Measurements from ENCODE around the gene PPP2R5C. TPM values are rescaled to one million over a fixed set of nuclear protein-coding genes. Genes with fewer than 3 reads are reported as not detected.

PPP2R5C gene
- total and polyA plus RNA-seq, 2 of the 8 experiments (the other 6 are each of a cell fraction or from before 2014, with no cell fraction given), result 49.6 to 95.9 TPM

GRCh38 chr14:101958418-101959180, 197.1 kb downstream of the PPP2R5C start (continued):
- no peak for TF ChIP-seq ATF2 (IDR thresholded peaks at IDR 0.05; ENCODE audit: low read length)
- no peak for TF ChIP-seq JUND (IDR thresholded peaks at IDR 0.05; ENCODE audit: low read length)
- no peak for TF ChIP-seq CHD2 (IDR thresholded peaks at IDR 0.05; ENCODE audit: low read length)
- no peak for TF ChIP-seq ASH2L (IDR thresholded peaks at IDR 0.05; ENCODE audit: low read length)
